Measurements from ENCODE around the gene SLIT1. TPM values are rescaled to one million over a fixed set of nuclear protein-coding genes. Genes with fewer than 3 reads are reported as not detected.
A peak's percentile ranks its signal among the peaks of the same experiment; 100 is the strongest.

SLIT1 gene
- total and polyA plus RNA-seq, 2 of the 8 experiments (the other 6 are each of a cell fraction or from before 2014, with no cell fraction given) = 0.70 to 0.88 TPM

DNA sequence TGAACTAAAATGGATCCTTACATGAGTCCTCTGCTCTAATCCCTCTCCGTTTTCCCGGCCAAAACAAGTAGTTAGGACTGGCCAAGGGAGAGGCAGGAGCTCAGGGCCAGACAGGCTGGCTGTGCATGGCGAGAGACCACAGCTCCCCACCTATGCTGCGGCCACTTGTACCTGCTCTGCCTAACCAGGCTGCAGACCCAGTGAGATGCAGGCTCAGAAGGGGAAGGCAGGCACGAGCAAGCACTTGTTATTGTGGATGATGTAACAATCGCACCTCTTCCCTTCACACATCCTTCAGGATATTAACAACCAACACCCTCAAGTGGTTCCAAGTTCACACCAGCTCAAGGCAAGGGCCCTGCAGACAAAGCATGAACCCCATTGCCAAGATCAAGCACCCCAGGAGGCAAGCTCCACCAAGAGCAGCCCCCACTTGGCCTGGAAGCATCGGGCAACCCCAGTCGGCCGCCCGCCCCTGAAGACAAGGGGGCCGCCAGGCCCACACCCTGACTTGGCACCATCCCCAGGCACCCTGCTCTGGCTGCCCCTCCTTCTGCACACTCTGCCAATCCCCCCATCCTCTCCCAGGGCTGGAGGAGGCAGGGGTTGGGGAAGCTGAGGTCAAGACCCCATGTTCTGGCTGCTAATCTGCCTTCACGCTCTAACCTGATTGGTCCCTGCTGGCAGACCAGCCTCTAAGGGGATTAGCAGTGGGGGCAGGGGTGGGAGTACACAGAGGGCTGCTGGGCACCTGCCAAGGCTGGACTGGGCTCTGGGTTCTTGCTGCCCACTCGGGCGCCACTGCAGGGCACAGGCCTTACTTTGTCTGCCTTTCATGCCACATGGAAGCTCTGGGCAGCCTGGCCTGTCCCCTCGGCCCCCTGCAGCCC is 111.3 kb downstream of the SLIT1 start:
- peak overlapping the region; percentile 10; the same call in 1 of the 2 replicates for H3K18ac ChIP-seq (ENCODE audit: extremely low read depth, low read length)
- peak overlapping the region; percentile 11; the same call in 1 of the 2 replicates for H4K8ac ChIP-seq (ENCODE audit: extremely low read depth, insufficient read depth, low read length)
- H3K23ac ChIP-seq (ENCODE audit: insufficient read length) = no peak overlapping the region
- H4K20me1 ChIP-seq (replicated peaks in 1 of 2; ENCODE audit: control insufficient read depth in 1 of 2, insufficient read depth in 2 of 2, low read length in 2 of 2) = no peaks in the 10 kb centered on the region
- DNase-seq (ENCODE audit: low read depth in 1 of 2, low spot score in 2 of 2) (no peak), FAIRE-seq (no peak)
- H3K79me2 ChIP-seq (ENCODE audit: control insufficient read depth in 1 of 2, insufficient read depth in 2 of 2, low read length in 2 of 2) = no peaks in the 10 kb centered on the region
- no peaks in the 10 kb centered on the region for H3K79me1 ChIP-seq (ENCODE audit: low read depth, low read length)
- H2BK15ac ChIP-seq (ENCODE audit: low read length) = no peak overlapping the region; the same call in 1 of the 2 replicates
- H3K9ac ChIP-seq (replicated peaks in 1 of 4; ENCODE audit: extremely low read depth in 1 of 4, low read depth in 3 of 4, low read length in 3 of 4) = no peak overlapping the region
- no peak overlapping the region for H3K4me3 ChIP-seq (ENCODE audit: extremely low read depth in 1 of 4, insufficient read depth in 2 of 4, low read depth in 3 of 4, low read length in 4 of 4)
- no peaks in the 10 kb centered on the region for H3K36me3 ChIP-seq (ENCODE audit: control insufficient read depth in 2 of 4, insufficient read depth in 4 of 4, low read length in 3 of 4)
- ChIA-PET POLR2A (ENCODE audit: partially characterized antibody) (interaction anchor here (0.5 to 0.6 kb wide), 2 partner anchors 78 to 136 kb away, joined by 3 to 4 read pairs; no protein-coding TSS in a partner anchor), CTCF (ENCODE audit: partially characterized antibody) (interaction anchor here (0.7 to 42.3 kb wide), 14 partner anchors 9 to 258 kb away, joined by 3 to 1348 read pairs (median 20); partner anchors contain the start of gene SLIT1)
- no peak overlapping the region for H2AFZ ChIP-seq (ENCODE audit: low read length)
- peaks cover 0 to 20% (median 6%) of the 10 kb centered on the region in 4 experiments; a peak in 5 of 7 replicates for H3K4me1 ChIP-seq (replicated peaks in 1 of 4; ENCODE audit: control insufficient read depth in 3 of 4, insufficient read depth in 4 of 4, low read length in 3 of 4)
- 0 out of 2 replicates have a peak overlapping the region, but pooled peaks have one; percentile 7 for H2BK12ac ChIP-seq (ENCODE audit: low read depth, low read length)
- peak overlapping the region; percentile 71 for H4K91ac ChIP-seq (replicated peaks; ENCODE audit: insufficient read length, low read length)
- no peak overlapping the region for H3K27ac ChIP-seq (ENCODE audit: low read depth, low read length)
- no peak overlapping the region for H2AK5ac ChIP-seq (ENCODE audit: low read depth, low read length)
- 0 out of 4 replicates have a peak, but pooled peaks cover 0 to 3% of the 10 kb centered on the region in 2 experiments for H3K9me3 ChIP-seq (ENCODE audit: insufficient read depth in 2 of 2, low read depth in 1 of 2, low read length in 1 of 2)
- no peak overlapping the region for H2BK20ac ChIP-seq (ENCODE audit: low read length)
- H4K5ac ChIP-seq (ENCODE audit: insufficient read length, low read depth, low read length) = no peak overlapping the region
- no peak overlapping the region for H3K56ac ChIP-seq (replicated peaks; ENCODE audit: insufficient read length, low read depth, low read length)
- H3K4me2 ChIP-seq (ENCODE audit: insufficient read depth in 1 of 2, low read depth in 2 of 2, low read length in 2 of 2) = no peak overlapping the region
- peak overlapping the region; percentile 26; the same call in 1 of the 2 replicates for H2BK5ac ChIP-seq (ENCODE audit: low read depth, low read length)
- no peak overlapping the region for H3K4ac ChIP-seq (replicated peaks; ENCODE audit: insufficient read length, low read depth, low read length)
- H3K27me3 ChIP-seq (replicated peaks in 1 of 4; ENCODE audit: control insufficient read depth in 3 of 4, extremely low read depth in 1 of 4, insufficient read depth in 3 of 4, low read length in 3 of 4) = 0 out of 7 replicates have a peak, but pooled peaks cover 0 to 3% (median 0%) of the 10 kb centered on the region in 4 experiments
- no peak overlapping the region for H2BK120ac ChIP-seq (replicated peaks; ENCODE audit: low read depth, low read length)
- no peaks in the 10 kb centered on the region for H3K23me2 ChIP-seq (ENCODE audit: low read depth, low read length)
- 95% methylated on average over 14 of the region's 15 CpGs; no CpG with 5 or more reads in 1 of the 2 experiments for WGBS, 2 experiments (ENCODE audit: extremely low coverage in 1 of 2, insufficient coverage in 1 of 2, insufficient read length in 1 of 2, insufficient replicate concordance in 2 of 2, low coverage in 1 of 2, low lambda C conversion rate in 2 of 2, missing lambda C conversion rate in 1 of 2)
- H3K14ac ChIP-seq (ENCODE audit: insufficient read length) = no peak overlapping the region
- no peak for TF ChIP-seq SIRT6 (IDR thresholded peaks at IDR 0.05; ENCODE audit: low read length)
- no peak for TF ChIP-seq CTBP2 (IDR thresholded peaks at IDR 0.05; ENCODE audit: borderline replicate concordance, insufficient read depth, insufficient read length, low read length)
- TF ChIP-seq TBP (IDR thresholded peaks at IDR 0.05; ENCODE audit: low read depth, low read length) = no peak
- TF ChIP-seq, protein P1, sequence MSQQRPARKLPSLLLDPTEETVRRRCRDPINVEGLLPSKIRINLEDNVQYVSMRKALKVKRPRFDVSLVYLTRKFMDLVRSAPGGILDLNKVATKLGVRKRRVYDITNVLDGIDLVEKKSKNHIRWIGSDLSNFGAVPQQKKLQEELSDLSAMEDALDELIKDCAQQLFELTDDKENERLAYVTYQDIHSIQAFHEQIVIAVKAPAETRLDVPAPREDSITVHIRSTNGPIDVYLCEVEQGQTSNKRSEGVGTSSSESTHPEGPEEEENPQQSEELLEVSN (IDR thresholded peaks at IDR 0.05) = no peak
- TF ChIP-seq KDM4A (IDR thresholded peaks at IDR 0.05; ENCODE audit: low read depth, low read length, severe bottlenecking) = no peak
- TF ChIP-seq ATF2 (IDR thresholded peaks at IDR 0.05; ENCODE audit: low read length) = no peak
- no peak for TF ChIP-seq SP4 (IDR thresholded peaks at IDR 0.05; ENCODE audit: low read length)
- no peak for TF ChIP-seq CBX5 (IDR thresholded peaks at IDR 0.05; ENCODE audit: low read depth, low read length)
- TF ChIP-seq JUND (IDR thresholded peaks at IDR 0.05; ENCODE audit: low read length) = no peak

Measured in H1 (cell line).